Measurements from ENCODE around the gene PSMG2. TPM values are rescaled to one million over a fixed set of nuclear protein-coding genes. Genes with fewer than 3 reads are reported as not detected.

Gene PSMG2
- total RNA-seq, 3 donors from 2014 or later = 96.9 to 103 (median 99.1) TPM

DNA sequence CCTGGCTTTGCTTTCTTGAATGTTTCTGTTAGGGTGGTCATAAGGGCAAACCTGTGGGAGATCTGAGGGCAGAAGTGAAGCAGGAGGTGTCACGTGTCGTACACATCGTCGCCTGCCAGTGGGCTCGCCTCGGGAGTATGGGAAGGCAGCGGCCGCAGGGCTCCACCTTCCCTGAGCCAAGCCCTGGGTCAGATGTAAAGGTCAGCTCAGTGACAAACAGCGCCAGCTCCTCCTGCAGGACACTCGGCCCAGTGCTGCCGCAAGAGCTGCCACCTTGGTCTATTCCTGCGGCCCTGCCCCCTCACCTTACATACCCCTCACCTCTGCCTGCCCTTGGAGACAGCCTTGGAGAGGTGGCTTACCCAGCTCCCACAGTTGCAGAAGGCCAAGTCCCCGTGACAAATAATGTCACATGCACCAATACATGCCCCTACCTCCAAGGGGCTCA lies 64.2 kb downstream of the PSMG2 start:
- Mint-ChIP-seq H3K4me3 (no peak overlapping the region), H3K9me3 (no peaks in the 10 kb centered on the region), H3K4me1 (ENCODE audit: low read depth) (no peaks in the 10 kb centered on the region), H3K36me3 (ENCODE audit: insufficient read depth) (no peaks in the 10 kb centered on the region), H3K27me3 (ENCODE audit: low read depth) (no peaks in the 10 kb centered on the region)
- ATAC-seq (no peak), DNase-seq (no peak)

DNA sequence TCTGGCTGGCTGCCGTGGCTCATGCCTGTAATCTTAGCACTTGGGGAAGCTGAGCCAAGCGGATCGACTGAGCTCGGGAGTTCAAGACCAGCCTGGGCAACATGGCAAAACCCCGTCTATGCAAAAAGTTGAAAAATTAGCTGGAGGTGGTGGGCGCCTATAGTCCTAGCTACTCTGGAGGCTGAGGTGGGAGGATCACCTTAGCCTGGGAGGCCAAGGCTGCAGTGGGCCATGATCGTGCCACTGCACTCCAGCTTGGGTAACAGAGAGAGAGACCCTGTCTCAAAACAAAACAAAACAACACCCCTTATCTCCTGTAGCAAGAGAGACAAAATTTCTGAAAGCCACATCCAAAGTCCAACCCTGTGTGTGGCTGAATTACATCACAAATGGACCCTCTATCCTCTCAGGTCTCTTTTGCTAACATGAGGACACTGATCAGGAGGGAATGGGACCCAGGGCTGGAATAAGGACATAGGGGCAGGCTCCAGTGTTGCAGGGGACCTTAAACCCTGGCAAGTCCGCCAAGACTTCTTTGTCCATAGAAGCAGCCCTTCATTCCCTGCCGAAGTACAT lies 64.8 kb downstream of the PSMG2 start:
- Mint-ChIP-seq H3K27me3 (ENCODE audit: low read depth) (no peaks in the 10 kb centered on the region), H3K4me3 (no peak overlapping the region), H3K4me1 (ENCODE audit: low read depth) (no peaks in the 10 kb centered on the region), H3K36me3 (ENCODE audit: insufficient read depth) (no peaks in the 10 kb centered on the region), H3K9me3 (no peaks in the 10 kb centered on the region)
- ATAC-seq = no peak
- DNase-seq = no peak

- Mint-ChIP-seq H3K36me3 (ENCODE audit: insufficient read depth) (no peaks in the 10 kb centered on the region), H3K4me1 (ENCODE audit: low read depth) (peaks cover 6% of the 10 kb centered on the region), H3K4me3 (no peak overlapping the region)
These were observed 65.8 kb downstream of the PSMG2 start for GRCh38 chr18:12768625-12769024.

DNA sequence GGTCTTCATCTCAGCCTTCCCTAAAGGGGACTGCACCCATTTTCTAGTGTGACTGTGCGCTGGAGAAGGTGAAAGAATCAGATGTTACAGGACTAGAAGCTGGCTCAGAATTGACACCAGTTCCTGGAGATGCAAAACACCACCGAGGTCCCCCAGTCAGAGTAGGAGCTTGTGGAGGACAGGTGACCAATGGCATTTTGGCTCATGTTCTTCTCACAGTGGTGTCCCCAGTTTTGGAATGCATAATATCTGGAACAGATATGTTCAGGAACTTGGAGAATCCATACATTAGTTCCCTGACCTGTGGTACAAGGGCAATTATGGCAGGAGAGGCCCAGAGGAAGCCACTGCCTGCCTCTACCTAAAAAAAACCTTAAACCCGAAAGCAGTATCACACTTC lies 66.3 kb downstream of the PSMG2 start:
- Mint-ChIP-seq H3K27me3 (ENCODE audit: low read depth) (no peaks in the 10 kb centered on the region), H3K36me3 (ENCODE audit: insufficient read depth) (no peaks in the 10 kb centered on the region), H3K4me1 (ENCODE audit: low read depth) (peaks cover 11% of the 10 kb centered on the region), H3K4me3 (no peak overlapping the region), H3K9me3 (no peaks in the 10 kb centered on the region)
- DNase-seq = no peak
- no peak for ATAC-seq

More at GRCh38 chr18:12768625-12769024, 65.8 kb downstream of the PSMG2 start:
- Mint-ChIP-seq H3K27me3 (ENCODE audit: low read depth) (no peaks in the 10 kb centered on the region), H3K9me3 (no peaks in the 10 kb centered on the region)
- DNase-seq (no peak), ATAC-seq (no peak)

- H3K27me3 Mint-ChIP-seq (ENCODE audit: low read depth) = no peaks in the 10 kb centered on the region
- H3K4me1 Mint-ChIP-seq (ENCODE audit: low read depth) = peaks cover 13% of the 10 kb centered on the region
- DNase-seq (no peak), ATAC-seq (no peak)
- no peak overlapping the region for H3K4me3 Mint-ChIP-seq
- H3K9me3 Mint-ChIP-seq = no peaks in the 10 kb centered on the region
- no peaks in the 10 kb centered on the region for H3K36me3 Mint-ChIP-seq (ENCODE audit: insufficient read depth)
These were observed 67.0 kb downstream of the PSMG2 start for GRCh38 chr18:12769644-12770440.

- H3K9me3 Mint-ChIP-seq = no peaks in the 10 kb centered on the region
- H3K4me3 Mint-ChIP-seq = no peak overlapping the region
- ATAC-seq (no peak), DNase-seq (no peak)
- no peaks in the 10 kb centered on the region for H3K27me3 Mint-ChIP-seq (ENCODE audit: low read depth)
- no peaks in the 10 kb centered on the region for H3K36me3 Mint-ChIP-seq (ENCODE audit: insufficient read depth)
- peaks cover 15% of the 10 kb centered on the region for H3K4me1 Mint-ChIP-seq (ENCODE audit: low read depth)
These were observed 67.8 kb downstream of the PSMG2 start for GRCh38 chr18:12770469-12771219.

DNA sequence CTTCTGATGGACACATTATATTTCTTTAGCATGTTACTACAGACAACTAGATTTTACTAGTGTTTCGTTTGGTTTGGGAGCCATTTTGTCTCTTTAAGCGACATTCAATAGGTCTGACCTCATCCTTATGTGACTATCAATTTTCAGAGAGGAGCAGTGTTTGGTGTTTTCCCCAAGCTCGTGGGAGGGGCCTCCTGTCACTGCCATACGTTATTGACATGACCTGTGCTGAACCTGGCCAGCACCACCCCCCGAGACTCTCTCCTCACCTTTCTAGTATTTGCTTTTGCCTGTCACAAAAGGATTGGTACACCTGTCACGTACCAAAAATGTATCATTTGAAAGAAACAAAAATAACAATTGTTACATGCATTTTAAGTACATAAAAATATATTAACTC lies 69.3 kb downstream of the PSMG2 start:
- H3K27me3 Mint-ChIP-seq (ENCODE audit: low read depth) = no peaks in the 10 kb centered on the region
- ATAC-seq (no peak), DNase-seq (no peak)
- no peak overlapping the region for H3K4me3 Mint-ChIP-seq
- no peaks in the 10 kb centered on the region for H3K36me3 Mint-ChIP-seq (ENCODE audit: insufficient read depth)
- H3K9me3 Mint-ChIP-seq = no peaks in the 10 kb centered on the region
- peaks cover 15% of the 10 kb centered on the region for H3K4me1 Mint-ChIP-seq (ENCODE audit: low read depth)

- H3K9me3 Mint-ChIP-seq = no peaks in the 10 kb centered on the region
- no peak for ATAC-seq
- no peak for DNase-seq
- H3K4me3 Mint-ChIP-seq = no peak overlapping the region
- no peaks in the 10 kb centered on the region for H3K36me3 Mint-ChIP-seq (ENCODE audit: insufficient read depth)
- peaks cover 15% of the 10 kb centered on the region for H3K4me1 Mint-ChIP-seq (ENCODE audit: low read depth)
- H3K27me3 Mint-ChIP-seq (ENCODE audit: low read depth) = no peaks in the 10 kb centered on the region
These were observed 70.5 kb downstream of the PSMG2 start for GRCh38 chr18:12773369-12773768.

DNA sequence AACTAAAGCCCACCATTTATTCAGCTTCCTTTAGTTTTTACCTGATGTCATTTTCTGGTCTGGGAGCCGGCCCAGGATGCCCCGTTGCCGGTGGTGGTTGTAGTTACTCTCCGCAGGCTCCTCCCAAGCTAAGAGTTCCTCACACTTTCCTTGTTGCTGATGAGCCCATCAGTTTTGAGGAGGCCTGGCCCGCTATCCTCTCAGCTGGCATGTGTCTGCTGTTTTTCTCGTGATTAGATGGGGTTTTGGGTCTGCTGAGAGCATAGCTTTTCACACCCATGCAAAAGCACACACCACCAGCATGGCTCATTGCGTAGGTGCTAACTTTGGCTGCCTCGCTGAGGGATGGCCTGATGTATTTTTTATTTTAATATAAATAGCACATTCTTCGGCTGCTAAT lies 72.1 kb downstream of the PSMG2 start:
- no peaks in the 10 kb centered on the region for H3K9me3 Mint-ChIP-seq
- peak; percentile 36 to 56 for ATAC-seq
- H3K36me3 Mint-ChIP-seq (ENCODE audit: insufficient read depth) = no peaks in the 10 kb centered on the region
- H3K4me3 Mint-ChIP-seq = peak overlapping the region; percentile 87
- DNase-seq = no peak
- peaks cover 15% of the 10 kb centered on the region for H3K4me1 Mint-ChIP-seq (ENCODE audit: low read depth)
- H3K27me3 Mint-ChIP-seq (ENCODE audit: low read depth) = no peaks in the 10 kb centered on the region

Other genes starting within 250 kb of the PSMG2 start
- gene SPIRE1, start 44.9 kb upstream of the PSMG2 start, total RNA-seq = 1 to 10 TPM; 2.2 to 4.3 (median 3.2) TPM
- 10 to 100 TPM; 11.1 to 12.3 (median 11.5) TPM for gene CEP76, start 319 bp upstream of the PSMG2 start, total RNA-seq
- gene PTPN2, start 181.2 kb downstream of the PSMG2 start, total RNA-seq = 10 to 100 TPM; 61.7 to 77.6 (median 65.2) TPM
- gene SEH1L, start 245.0 kb downstream of the PSMG2 start, total RNA-seq = 100 to 1,000 TPM; 160 to 179 (median 174) TPM

Measured in activated T-cell treated with anti-CD3 and anti-CD28 coated beads, Interleukin-2, amount 50 U/mL, for 4 hours (primary cell).